Iris pigment epithelial cell (primary cell): ENCODE results near the gene SLC11A2.
A peak's percentile ranks its signal among the peaks of the same experiment; 100 is the strongest.
"Not testable (repeated sequence)": the region's sequence is repeated elsewhere in the genome, so short reads cannot be mapped to it uniquely, and the experiment has no call there.

Experiments
- DNase-seq: peaks from one replicate; pipeline ENCODE4 v3.0.0-alpha.2; 2011; ENCODE audit warnings: low read depth

SLC11A2 gene

GRCh38 chr12:51027342-51027835 lies 1.2 kb upstream of the SLC11A2 start:
- DNase-seq = no peak

- peak; percentile 49 for DNase-seq
These were observed 797 bp downstream of the SLC11A2 start for GRCh38 chr12:51025338-51025835.

GRCh38 chr12:51023625-51024382 lies 2.4 kb downstream of the SLC11A2 start:
- DNase-seq = peak; percentile 23

- DNase-seq = no peak
These were observed 4.5 kb downstream of the SLC11A2 start for GRCh38 chr12:51021694-51022093.

- no peak for DNase-seq
These were observed 5.6 kb downstream of the SLC11A2 start for GRCh38 chr12:51020448-51021182.

- DNase-seq = no peak
These were observed 6.3 kb downstream of the SLC11A2 start for GRCh38 chr12:51019927-51020326.

- no peak for DNase-seq
These were observed 7.2 kb downstream of the SLC11A2 start for GRCh38 chr12:51018956-51019355.

GRCh38 chr12:51017452-51017851 lies 8.7 kb downstream of the SLC11A2 start:
- no peak for DNase-seq

GRCh38 chr12:51014467-51014866 lies 11.7 kb downstream of the SLC11A2 start:
- DNase-seq = not testable (repeated sequence)

GRCh38 chr12:51013441-51013840 lies 12.7 kb downstream of the SLC11A2 start:
- no peak for DNase-seq

GRCh38 chr12:51012570-51013236 lies 13.5 kb downstream of the SLC11A2 start:
- no peak for DNase-seq

- no peak for DNase-seq
These were observed 14.2 kb downstream of the SLC11A2 start for GRCh38 chr12:51011955-51012354.

GRCh38 chr12:51009056-51009440 lies 17.1 kb downstream of the SLC11A2 start:
- peak; percentile 33 for DNase-seq

GRCh38 chr12:51008329-51009055 lies 17.7 kb downstream of the SLC11A2 start:
- no peak for DNase-seq

- no peak for DNase-seq
These were observed 20.5 kb downstream of the SLC11A2 start for GRCh38 chr12:51005671-51006070.

- no peak for DNase-seq
These were observed 21.2 kb downstream of the SLC11A2 start for GRCh38 chr12:51005030-51005429.

- DNase-seq = no peak
These were observed 21.7 kb downstream of the SLC11A2 start for GRCh38 chr12:51004504-51004903.

GRCh38 chr12:51001799-51002198 lies 24.4 kb downstream of the SLC11A2 start:
- no peak for DNase-seq

- peak; percentile 44 for DNase-seq
These were observed 25.9 kb downstream of the SLC11A2 start for GRCh38 chr12:51000245-51000644.

GRCh38 chr12:50999093-50999492 lies 27.1 kb downstream of the SLC11A2 start:
- no peak for DNase-seq

- DNase-seq = peak; percentile 28
These were observed 33.4 kb downstream of the SLC11A2 start for GRCh38 chr12:50992819-50993218.

- DNase-seq = no peak
These were observed 34.9 kb downstream of the SLC11A2 start for GRCh38 chr12:50991291-50991690.
